Frontal cortex (tissue), 4 donors: ENCODE measurements around the gene ZNF516. TPM values are rescaled to one million over a fixed set of nuclear protein-coding genes. Genes with fewer than 3 reads are reported as not detected.

Source experiments
- DNase-seq, 2 donors: peaks; one replicate each; pipeline ENCODE4 v3.0.0; 2012; ENCODE audit warnings: low spot score in 2 of 2
- FAIRE-seq: peaks from 2 replicates; lab custom pipeline; 2012; peaks lifted over from hg19 to GRCh38; lab: Jason Lieb, UNC
- total RNA-seq: library from RNA; depleted of rRNA; stranded (reverse); fragments of >200 nt; gene quantifications from one replicate; pipeline ENCODE4 v1.2.3, GENCODE V29; 2014
- donor health status: control.
- donor health status: control.
- donor health status: control.

Gene ZNF516
- total RNA-seq, 1 donor from 2014 or later: 14.3 TPM

GRCh38 chr18:76407681-76408080 lies 87.4 kb downstream of the ZNF516 start:
- DNase-seq (no peak), FAIRE-seq (no peak)

- FAIRE-seq (no peak), DNase-seq (no peak)
Measured at GRCh38 chr18:76406791-76407190, 88.3 kb downstream of the ZNF516 start.

GRCh38 chr18:76405681-76406356 lies 89.2 kb downstream of the ZNF516 start:
- peak in 1 of 2 donors; percentile 55 for DNase-seq
- FAIRE-seq: no peak

GRCh38 chr18:76405280-76405679 lies 89.8 kb downstream of the ZNF516 start:
- no peak for FAIRE-seq
- DNase-seq: no peak

GRCh38 chr18:76404345-76404831 lies 90.7 kb downstream of the ZNF516 start:
- FAIRE-seq (no peak), DNase-seq (no peak)

GRCh38 chr18:76402026-76402990 lies 92.7 kb downstream of the ZNF516 start:
- no peak for FAIRE-seq
- DNase-seq: no peak

GRCh38 chr18:76401498-76401897 lies 93.5 kb downstream of the ZNF516 start:
- no peak for DNase-seq
- FAIRE-seq: no peak

- FAIRE-seq (no peak), DNase-seq (no peak)
Measured at GRCh38 chr18:76399613-76400391, 95.2 kb downstream of the ZNF516 start.

- DNase-seq (peak; percentile 93), FAIRE-seq (peak; percentile 97)
Measured at GRCh38 chr18:76398896-76399612, 96.0 kb downstream of the ZNF516 start.

- FAIRE-seq: no peak
- no peak for DNase-seq
Measured at GRCh38 chr18:76398295-76398694, 96.7 kb downstream of the ZNF516 start.

- DNase-seq (no peak), FAIRE-seq (no peak)
Measured at GRCh38 chr18:76397631-76398030, 97.4 kb downstream of the ZNF516 start.

- FAIRE-seq (no peak), DNase-seq (no peak)
Measured at GRCh38 chr18:76396792-76397191, 98.2 kb downstream of the ZNF516 start.

- no peak for FAIRE-seq
- no peak for DNase-seq
Measured at GRCh38 chr18:76395609-76396008, 99.4 kb downstream of the ZNF516 start.

GRCh38 chr18:76394780-76395476 lies 100.1 kb downstream of the ZNF516 start:
- DNase-seq: no peak
- no peak for FAIRE-seq

- no peak for DNase-seq
- FAIRE-seq: no peak
Measured at GRCh38 chr18:76392349-76392748, 102.7 kb downstream of the ZNF516 start.

- DNase-seq (no peak), FAIRE-seq (no peak)
Measured at GRCh38 chr18:76391746-76392145, 103.3 kb downstream of the ZNF516 start.

- FAIRE-seq: no peak
Measured at GRCh38 chr18:76391038-76391437, 104.0 kb downstream of the ZNF516 start.

GRCh38 chr18:76390452-76391035 lies 104.5 kb downstream of the ZNF516 start:
- FAIRE-seq: no peak
- no peak for DNase-seq

More at GRCh38 chr18:76391038-76391437, 104.0 kb downstream of the ZNF516 start:
- no peak for DNase-seq
